Neural progenitor cell (in vitro differentiated cells): ENCODE results near the gene QKI.

Experiments used
- CTCF ChIP-seq: fragments of 200-600 bp; sonication (generic); IDR thresholded peaks from 2 replicates; pipeline ENCODE4 v1.5.1; 2017; ENCODE audit warnings: antibody characterized with exemption, mild to moderate bottlenecking
- EZH2phosphoT487 ChIP-seq: fragments of 200-600 bp; sonication (generic); IDR thresholded peaks from 2 replicates; pipeline ENCODE4 v1.6.1; 2017; ENCODE audit warnings: antibody characterized with exemption

DNA sequence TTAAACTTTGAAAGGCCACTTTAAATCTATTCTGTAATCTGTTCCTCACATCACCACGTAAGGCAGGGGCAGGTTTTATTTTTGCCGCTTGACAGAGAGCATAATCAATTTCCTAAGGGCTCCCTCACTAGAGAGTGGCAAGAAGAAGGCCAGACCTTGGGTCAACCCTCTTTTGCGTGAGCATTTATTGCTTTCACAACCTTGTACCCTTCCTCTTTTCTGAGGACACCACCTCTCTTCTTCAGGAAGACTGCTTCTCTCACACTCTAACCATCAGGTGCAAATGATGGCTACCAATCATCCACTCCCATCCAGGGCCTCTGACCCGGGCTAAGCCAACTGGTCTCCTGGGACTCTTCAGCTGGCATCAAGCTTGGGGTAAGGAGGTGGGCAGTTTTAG, 25.2 kb upstream of the QKI start:
- TF ChIP-seq CTCF (no peak), EZH2phosphoT487 (no peak)
